ENCODE results near the gene PTPRZ1. TPM values are rescaled to one million over a fixed set of nuclear protein-coding genes. Genes with fewer than 3 reads are reported as not detected.

PTPRZ1 gene
- total and polyA plus RNA-seq, 12 donors: 0.17 to 19.1 (median 1.2) TPM

DNA sequence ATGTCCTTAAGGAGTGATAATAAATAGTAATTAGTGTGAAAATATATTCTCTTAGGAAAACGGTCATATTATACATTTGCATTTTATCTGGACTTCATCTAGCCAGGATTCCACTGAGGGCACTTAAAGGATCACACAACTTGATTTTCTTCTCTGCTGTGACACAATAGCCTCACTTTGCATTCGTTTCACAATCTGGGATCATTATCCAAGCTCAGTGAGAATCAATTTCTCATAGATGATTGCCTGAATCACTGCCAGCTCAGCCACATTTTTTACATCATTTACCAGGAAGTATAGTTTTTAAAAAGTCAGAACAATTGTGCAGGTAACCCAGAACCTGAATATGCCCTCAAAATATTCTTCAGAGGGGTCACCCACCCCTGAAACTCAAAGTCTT, 68.9 kb downstream of the PTPRZ1 start:
- Histone ChIP-seq H3K27ac (no peak overlapping the region), H3K4me1 (replicated peaks in 1 of 2) (no peaks in the 10 kb centered on the region), H3K27me3 (no peaks in the 10 kb centered on the region), H3K4me3 (no peak overlapping the region), H3K9me3 (replicated peaks in 1 of 3) (no peaks in the 10 kb centered on the region), H3K36me3 (replicated peaks in 1 of 2) (no peaks in the 10 kb centered on the region)
- no peak for DNase-seq
- 44 to 57% (median 49%) methylated on average over 2 of the region's 2 CpGs for WGBS, 4 donors
- no peak for TF ChIP-seq POLR2A (IDR thresholded peaks at IDR 0.05)
- TF ChIP-seq, protein P1, sequence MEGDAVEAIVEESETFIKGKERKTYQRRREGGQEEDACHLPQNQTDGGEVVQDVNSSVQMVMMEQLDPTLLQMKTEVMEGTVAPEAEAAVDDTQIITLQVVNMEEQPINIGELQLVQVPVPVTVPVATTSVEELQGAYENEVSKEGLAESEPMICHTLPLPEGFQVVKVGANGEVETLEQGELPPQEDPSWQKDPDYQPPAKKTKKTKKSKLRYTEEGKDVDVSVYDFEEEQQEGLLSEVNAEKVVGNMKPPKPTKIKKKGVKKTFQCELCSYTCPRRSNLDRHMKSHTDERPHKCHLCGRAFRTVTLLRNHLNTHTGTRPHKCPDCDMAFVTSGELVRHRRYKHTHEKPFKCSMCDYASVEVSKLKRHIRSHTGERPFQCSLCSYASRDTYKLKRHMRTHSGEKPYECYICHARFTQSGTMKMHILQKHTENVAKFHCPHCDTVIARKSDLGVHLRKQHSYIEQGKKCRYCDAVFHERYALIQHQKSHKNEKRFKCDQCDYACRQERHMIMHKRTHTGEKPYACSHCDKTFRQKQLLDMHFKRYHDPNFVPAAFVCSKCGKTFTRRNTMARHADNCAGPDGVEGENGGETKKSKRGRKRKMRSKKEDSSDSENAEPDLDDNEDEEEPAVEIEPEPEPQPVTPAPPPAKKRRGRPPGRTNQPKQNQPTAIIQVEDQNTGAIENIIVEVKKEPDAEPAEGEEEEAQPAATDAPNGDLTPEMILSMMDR (IDR thresholded peaks at IDR 0.05): no peak
- intact Hi-C loops (cut with DNase I): no loop called here

DNA sequence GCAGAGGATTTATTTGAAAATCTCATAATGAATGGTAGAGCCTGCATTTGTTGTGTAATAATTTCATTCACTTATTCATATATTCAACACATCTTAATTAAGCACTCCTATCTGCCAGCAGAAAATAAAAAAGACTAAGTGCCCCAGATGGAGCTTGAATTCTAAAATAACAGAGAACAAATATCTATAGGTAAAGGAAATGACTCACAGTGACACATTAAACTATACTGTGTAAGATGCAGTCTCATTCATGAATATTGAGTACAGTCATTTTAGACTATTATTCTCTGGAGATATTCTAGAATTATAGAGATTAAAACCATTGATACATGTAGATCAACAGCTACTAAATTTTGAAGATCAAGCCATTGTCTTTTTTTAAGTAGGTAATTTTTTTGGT, 72.1 kb downstream of the PTPRZ1 start:
- Histone ChIP-seq H3K27ac (no peak overlapping the region), H3K9me3 (replicated peaks in 1 of 3) (no peaks in the 10 kb centered on the region), H3K4me1 (replicated peaks in 1 of 2) (no peaks in the 10 kb centered on the region), H3K4me3 (no peak overlapping the region), H3K36me3 (replicated peaks in 1 of 2) (no peaks in the 10 kb centered on the region), H3K27me3 (no peaks in the 10 kb centered on the region)
- intact Hi-C loops (cut with DNase I): no loop called here
- TF ChIP-seq, protein P1 (IDR thresholded peaks at IDR 0.05): no peak
- no peak for TF ChIP-seq POLR2A (IDR thresholded peaks at IDR 0.05)
- DNase-seq: no peak

DNA sequence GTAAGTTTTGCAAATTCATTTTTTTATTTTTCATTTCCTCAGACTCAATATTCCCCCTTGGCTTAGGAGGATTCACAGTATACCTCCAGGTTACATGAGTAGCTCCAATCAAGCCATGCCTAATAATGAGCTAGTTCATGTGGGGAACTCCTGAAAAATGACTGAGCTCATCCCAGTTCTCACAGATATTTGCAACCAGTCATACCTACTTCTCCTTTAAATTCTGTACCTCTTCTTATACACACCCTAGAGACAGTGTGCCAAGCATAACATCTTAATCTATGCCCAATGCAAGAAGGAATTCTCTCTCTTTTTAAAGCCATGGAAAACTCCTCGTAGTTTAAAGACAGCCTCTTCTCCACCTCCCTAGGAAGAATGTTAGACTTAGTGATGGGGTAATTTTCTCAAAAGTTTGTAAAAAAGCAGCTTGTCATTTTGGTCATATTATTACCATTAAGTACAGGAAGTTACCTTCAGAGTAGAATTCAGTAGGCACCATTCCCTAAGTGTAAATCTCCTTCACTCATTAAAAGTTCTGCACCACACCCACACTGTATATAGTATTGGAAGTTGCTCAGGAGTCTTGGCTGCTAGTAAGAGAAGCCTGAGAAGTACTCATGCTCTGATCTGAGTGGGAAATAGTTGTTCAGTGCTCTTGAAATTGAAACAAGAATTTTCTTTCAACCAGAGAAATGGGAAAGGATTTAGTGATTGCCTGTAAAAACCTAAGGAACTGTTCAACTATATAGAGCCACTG, 72.7 kb downstream of the PTPRZ1 start:
- WGBS, 4 donors: 51 to 77% (median 62%) methylated on average over 1 of the region's 1 CpG
- intact Hi-C loops (cut with DNase I): no loop called here

DNA sequence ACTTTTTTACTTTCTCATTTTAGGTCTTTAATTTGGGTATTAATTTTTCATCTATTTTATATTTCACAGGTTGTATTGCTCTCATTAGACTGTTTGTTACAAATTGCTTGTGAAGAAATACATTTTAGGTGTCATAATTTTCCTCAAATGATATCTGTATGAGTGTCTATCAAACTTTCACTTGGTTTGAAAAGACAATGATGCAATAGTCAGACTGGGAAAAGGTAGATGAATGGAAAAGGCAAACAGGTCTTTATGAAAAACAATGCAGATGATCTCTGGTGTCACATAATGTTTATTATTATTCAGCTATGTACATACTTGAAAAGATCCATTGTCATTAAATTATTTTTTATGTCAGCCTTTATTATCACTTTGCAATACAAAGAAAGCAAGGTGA, 80.2 kb downstream of the PTPRZ1 start:
- Histone ChIP-seq H3K27ac (no peak overlapping the region), H3K36me3 (replicated peaks in 1 of 2) (no peaks in the 10 kb centered on the region), H3K4me3 (no peak overlapping the region), H3K27me3 (no peaks in the 10 kb centered on the region), H3K4me1 (replicated peaks in 1 of 2) (no peaks in the 10 kb centered on the region), H3K9me3 (replicated peaks in 1 of 3) (no peaks in the 10 kb centered on the region)
- TF ChIP-seq POLR2A (IDR thresholded peaks at IDR 0.05): no peak
- DNase-seq: no peak
- intact Hi-C loops (cut with DNase I): no loop called here

More for the DNA sequence above, 72.7 kb downstream of the PTPRZ1 start:
- H3K4me3 ChIP-seq: no peak overlapping the region
- no peak overlapping the region for H3K27ac ChIP-seq
- H3K27me3 ChIP-seq: no peaks in the 10 kb centered on the region
- TF ChIP-seq, protein P1 (IDR thresholded peaks at IDR 0.05): no peak
- TF ChIP-seq POLR2A (IDR thresholded peaks at IDR 0.05): no peak
- DNase-seq: no peak
- no peaks in the 10 kb centered on the region for H3K9me3 ChIP-seq (replicated peaks in 1 of 3)
- no peaks in the 10 kb centered on the region for H3K4me1 ChIP-seq (replicated peaks in 1 of 2)
- H3K36me3 ChIP-seq (replicated peaks in 1 of 2): no peaks in the 10 kb centered on the region

DNA sequence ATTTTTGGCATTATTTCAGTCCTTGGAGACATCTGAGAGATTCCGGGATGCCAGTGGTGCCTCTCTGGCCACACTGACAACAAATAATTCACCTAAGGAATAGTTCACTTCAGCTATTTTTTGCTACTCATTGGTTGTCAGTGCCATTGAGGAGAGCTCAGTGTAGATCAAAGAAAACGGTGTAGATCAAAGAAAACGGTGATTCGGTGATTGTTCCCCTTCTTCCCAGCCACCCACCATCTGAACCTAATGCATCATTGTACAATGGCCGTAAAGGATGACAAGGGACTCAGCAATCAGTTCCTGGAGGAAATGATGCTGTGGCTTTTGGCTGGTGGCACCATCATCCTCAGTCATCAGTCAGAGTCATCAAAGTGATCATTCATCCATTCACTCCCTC, 80.6 kb downstream of the PTPRZ1 start:
- H3K27me3 ChIP-seq: no peaks in the 10 kb centered on the region
- H3K27ac ChIP-seq: no peak overlapping the region
- no peak for DNase-seq
- WGBS, 4 donors: 47 to 55% (median 52%) methylated on average over 5 of the region's 5 CpGs
- no peaks in the 10 kb centered on the region for H3K9me3 ChIP-seq (replicated peaks in 1 of 3)
- no peaks in the 10 kb centered on the region for H3K36me3 ChIP-seq (replicated peaks in 1 of 2)
- H3K4me1 ChIP-seq (replicated peaks in 1 of 2): no peaks in the 10 kb centered on the region
- intact Hi-C loops (cut with DNase I): no loop called here
- H3K4me3 ChIP-seq: no peak overlapping the region
- TF ChIP-seq, protein P1 (IDR thresholded peaks at IDR 0.05): no peak
- TF ChIP-seq POLR2A (IDR thresholded peaks at IDR 0.05): no peak

Data from adrenal gland (tissue), 12 donors.